AG10803 (cell line): Measurements from ENCODE around the gene CCDC185.
A peak's percentile ranks its signal among the peaks of the same experiment; 100 is the strongest.

ENCODE experiments used
- DNase-seq: peaks from one replicate; pipeline ENCODE4 v3.0.0; 2010; ENCODE audit warnings: low read depth
- H3K4me3 ChIP-seq: 2 replicates; pipeline ENCODE4 v1.5.1; 2011; ENCODE audit warnings: mild to moderate bottlenecking, low read length, control low read depth
- TF ChIP-seq, protein P1 (sequence below): conservative IDR thresholded peaks from 2 replicates; pipeline ENCODE4 v1.5.1; 2011; ENCODE audit warnings: mild to moderate bottlenecking, low read length, control low read depth, inconsistent platforms

The CCDC185 gene

DNA sequence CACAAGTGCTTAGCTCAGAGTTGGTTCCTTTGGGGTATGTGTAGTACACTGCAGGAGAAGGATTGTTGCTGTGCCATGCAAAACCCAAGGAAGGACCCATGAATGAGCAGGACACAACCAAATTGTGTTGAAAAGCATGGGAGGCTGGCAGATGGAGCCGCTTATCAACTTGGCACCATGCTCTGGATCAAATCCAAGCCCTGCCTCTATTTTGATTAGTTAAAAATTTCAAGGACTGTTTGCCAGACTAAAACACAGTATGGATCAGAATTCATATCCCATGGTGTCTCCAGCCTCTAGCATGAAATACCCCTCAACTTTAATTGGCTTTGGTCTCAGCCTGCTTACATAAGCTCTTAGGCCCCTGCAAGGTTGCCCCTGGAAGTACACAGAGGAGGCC lies 27.8 kb downstream of the CCDC185 start:
- no peak overlapping the region for H3K4me3 ChIP-seq
- DNase-seq: no peak
- TF ChIP-seq, protein P1, sequence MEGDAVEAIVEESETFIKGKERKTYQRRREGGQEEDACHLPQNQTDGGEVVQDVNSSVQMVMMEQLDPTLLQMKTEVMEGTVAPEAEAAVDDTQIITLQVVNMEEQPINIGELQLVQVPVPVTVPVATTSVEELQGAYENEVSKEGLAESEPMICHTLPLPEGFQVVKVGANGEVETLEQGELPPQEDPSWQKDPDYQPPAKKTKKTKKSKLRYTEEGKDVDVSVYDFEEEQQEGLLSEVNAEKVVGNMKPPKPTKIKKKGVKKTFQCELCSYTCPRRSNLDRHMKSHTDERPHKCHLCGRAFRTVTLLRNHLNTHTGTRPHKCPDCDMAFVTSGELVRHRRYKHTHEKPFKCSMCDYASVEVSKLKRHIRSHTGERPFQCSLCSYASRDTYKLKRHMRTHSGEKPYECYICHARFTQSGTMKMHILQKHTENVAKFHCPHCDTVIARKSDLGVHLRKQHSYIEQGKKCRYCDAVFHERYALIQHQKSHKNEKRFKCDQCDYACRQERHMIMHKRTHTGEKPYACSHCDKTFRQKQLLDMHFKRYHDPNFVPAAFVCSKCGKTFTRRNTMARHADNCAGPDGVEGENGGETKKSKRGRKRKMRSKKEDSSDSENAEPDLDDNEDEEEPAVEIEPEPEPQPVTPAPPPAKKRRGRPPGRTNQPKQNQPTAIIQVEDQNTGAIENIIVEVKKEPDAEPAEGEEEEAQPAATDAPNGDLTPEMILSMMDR: no peak

DNA sequence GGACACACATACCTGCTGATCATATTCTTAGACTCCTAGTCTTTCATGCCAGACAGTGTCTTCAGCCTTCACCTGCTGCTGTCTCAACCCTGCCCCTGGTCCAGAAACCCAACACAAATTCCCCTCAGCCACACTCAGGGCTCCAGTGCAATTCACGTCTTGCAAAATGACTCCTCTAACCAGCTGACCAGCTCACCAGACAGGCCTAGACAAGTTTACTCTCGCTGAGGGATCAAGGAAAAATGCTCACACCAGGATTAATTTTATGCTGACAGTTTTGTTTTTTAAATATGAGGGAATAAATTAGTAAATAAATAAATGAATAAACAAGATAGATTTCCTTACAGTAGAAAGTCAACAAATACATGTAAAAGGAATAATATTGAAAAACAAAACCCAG lies 28.5 kb downstream of the CCDC185 start:
- TF ChIP-seq, protein P1: no peak
- no peak overlapping the region for H3K4me3 ChIP-seq
- DNase-seq: no peak

DNA sequence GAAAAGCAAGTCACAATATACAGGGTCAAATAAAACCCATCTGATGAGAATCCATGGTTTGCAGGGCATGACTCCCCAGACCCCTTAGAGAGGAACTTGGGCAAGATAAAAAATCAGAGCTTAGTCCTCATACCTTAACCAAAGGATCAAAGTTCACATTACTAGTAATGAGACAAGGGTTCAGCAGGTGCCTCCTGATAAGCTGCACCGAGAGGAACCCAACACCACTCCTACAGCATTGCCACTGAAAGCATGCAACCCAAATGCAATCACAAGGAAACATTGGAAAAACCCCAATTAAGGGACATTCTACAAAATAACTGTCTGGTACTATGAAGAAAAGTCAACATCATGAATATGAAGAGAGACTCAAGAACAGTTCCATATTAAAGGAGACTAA lies 29.7 kb downstream of the CCDC185 start:
- no peak for DNase-seq
- no peak overlapping the region for H3K4me3 ChIP-seq
- TF ChIP-seq, protein P1: no peak

DNA sequence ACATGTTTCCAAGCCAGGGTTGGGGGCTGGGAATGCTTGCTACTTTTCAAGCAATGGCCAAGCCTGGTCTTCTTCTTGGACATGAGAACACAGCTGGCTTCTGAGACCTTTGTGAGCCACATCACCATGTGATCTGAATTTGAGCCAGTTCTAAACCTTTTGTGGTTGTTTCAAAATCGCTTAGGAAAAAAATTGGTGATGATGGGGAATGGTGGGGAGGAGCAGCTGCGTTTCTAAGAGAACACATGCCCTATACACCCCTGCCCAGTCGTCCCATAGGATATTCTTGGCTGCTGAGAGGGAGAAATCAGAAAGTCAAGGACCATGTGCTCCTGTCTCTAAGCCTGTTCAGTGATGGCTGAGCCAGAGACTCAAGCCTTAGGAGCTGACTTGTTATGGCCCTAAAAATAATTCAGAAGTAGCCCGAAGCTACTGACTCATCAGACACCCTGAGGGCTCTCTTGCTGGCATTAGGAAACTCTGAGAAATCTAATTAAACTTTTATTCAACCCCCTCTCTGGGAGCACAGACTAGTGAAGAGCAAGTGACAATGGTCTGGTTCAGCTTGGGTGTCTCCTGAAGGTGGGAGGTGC lies 30.5 kb downstream of the CCDC185 start:
- TF ChIP-seq, protein P1: no peak
- DNase-seq: peak; percentile 61
- H3K4me3 ChIP-seq: no peak overlapping the region

DNA sequence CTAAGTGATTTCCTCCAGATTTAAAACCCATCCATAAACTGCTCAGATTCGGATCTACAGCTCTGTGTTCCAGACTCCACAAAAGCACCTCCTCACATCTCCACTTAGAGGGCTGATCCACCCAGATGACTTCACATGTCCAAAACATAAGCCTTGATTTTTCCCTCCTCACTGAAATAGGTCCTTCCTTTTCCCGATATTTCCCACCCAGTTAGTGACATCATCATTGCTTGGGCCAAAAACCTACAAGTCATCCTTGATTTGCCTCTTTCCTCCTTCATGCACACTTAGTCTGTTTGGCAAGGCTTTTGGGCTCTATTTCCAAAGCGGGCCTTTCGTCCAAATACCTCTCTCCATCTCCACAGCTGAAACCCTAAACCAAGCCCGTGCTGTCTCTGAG lies 32.3 kb downstream of the CCDC185 start:
- peak; percentile 19 for DNase-seq
- TF ChIP-seq, protein P1: no peak
- no peak overlapping the region for H3K4me3 ChIP-seq

DNA sequence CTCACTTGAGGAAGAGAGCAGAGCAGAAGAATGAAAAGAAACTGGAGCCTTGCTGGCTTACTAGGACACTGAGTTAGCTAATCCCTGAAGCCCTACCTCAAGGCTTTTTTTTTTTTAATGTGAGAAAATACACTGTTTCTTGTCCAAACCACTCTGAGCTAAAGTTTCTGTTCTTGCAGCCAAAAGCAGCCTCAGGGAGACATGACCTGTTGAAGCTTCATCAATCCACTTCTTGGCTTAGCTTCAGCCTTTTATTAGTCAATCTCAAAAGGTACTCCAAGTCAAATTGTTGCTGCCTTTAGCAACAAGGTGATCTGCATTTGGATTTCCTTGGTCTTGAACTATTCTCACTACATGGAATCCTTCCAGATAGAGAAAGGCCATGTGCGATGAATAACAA lies 33.7 kb downstream of the CCDC185 start:
- no peak overlapping the region for H3K4me3 ChIP-seq
- TF ChIP-seq, protein P1: no peak
- no peak for DNase-seq

DNA sequence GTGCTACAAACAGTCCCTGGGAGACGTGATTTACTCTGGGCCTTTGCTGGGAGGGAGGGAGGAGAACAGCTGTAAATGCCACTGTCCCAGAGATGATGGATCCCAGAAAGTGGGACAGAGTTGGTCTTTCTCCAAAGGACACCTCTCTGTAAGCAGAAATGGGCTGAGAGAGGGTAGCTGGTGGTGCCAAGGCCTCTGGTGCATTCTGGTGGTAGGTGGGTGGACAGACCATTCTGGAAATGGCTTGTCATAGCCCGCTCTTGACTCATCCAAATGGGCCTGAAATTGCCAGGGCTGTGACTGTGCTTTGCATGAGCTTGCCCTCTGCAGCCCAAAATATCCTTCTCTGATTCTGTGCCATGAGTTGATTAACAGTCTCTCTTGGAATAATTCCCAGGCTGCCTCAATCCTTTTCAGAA lies 36.1 kb downstream of the CCDC185 start:
- no peak overlapping the region for H3K4me3 ChIP-seq
- DNase-seq: peak; percentile 81
- TF ChIP-seq, protein P1: 0 out of 2 replicates have a peak, but pooled peaks have one; percentile 15
